ENCODE measurements around the gene CDK17.

The CDK17 gene

GRCh38 chr12:96234591-96235483 is 165.4 kb downstream of the CDK17 start:
- TF ChIP-seq EGR1 (IDR thresholded peaks at IDR 0.05): no peak
- TF ChIP-seq REST (IDR thresholded peaks at IDR 0.05; ENCODE audit: low read depth): no peak
- no peak for TF ChIP-seq FOXM1 (IDR thresholded peaks at IDR 0.05; ENCODE audit: borderline replicate concordance, low read depth)
- no peak for TF ChIP-seq NFIC (IDR thresholded peaks at IDR 0.05)
- no peak for TF ChIP-seq TCF12 (IDR thresholded peaks at IDR 0.05; ENCODE audit: low read depth)
- no peak for TF ChIP-seq TAF1 (IDR thresholded peaks at IDR 0.05; ENCODE audit: low read depth)
- TF ChIP-seq EP300 (IDR thresholded peaks at IDR 0.05; ENCODE audit: borderline replicate concordance): no peak

DNA sequence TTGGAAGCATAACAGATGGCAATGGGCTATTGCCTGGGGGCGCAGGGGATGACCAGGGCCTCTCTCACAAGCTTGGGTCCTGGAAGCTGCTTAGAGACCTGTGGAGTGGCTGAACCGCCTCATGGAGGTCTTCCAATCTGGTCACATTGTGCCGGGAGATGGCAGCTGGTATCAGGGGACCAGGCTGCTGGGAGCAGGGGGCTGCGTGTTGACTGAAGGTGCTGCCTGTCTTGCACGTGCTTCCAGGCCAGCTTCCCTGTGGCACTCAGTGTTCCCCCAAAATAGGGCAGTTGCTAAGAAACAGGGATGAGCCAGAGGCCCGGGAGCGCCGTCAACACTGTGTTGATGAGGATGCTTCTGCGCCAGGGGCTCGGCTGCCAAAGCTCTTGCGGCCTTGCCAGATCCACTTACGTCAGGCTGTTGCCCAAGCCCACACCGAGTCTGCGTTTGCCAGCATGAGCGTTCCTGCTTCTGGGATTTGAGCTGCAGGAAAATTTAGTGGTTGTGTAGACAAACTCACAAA is 166.2 kb downstream of the CDK17 start:
- TF ChIP-seq RAD21 (IDR thresholded peaks at IDR 0.05; ENCODE audit: low read depth) (no peak), EP300 (IDR thresholded peaks at IDR 0.05; ENCODE audit: borderline replicate concordance) (no peak), TCF12 (IDR thresholded peaks at IDR 0.05; ENCODE audit: low read depth) (no peak), CREB1 (IDR thresholded peaks at IDR 0.05; ENCODE audit: low read depth) (no peak), TEAD4 (IDR thresholded peaks at IDR 0.05) (no peak), FOXM1 (IDR thresholded peaks at IDR 0.05; ENCODE audit: borderline replicate concordance, low read depth) (no peak), REST (IDR thresholded peaks at IDR 0.05; ENCODE audit: low read depth) (no peak), MAX (IDR thresholded peaks at IDR 0.05) (no peak), NFIC (IDR thresholded peaks at IDR 0.05) (no peak), EGR1 (IDR thresholded peaks at IDR 0.05) (no peak), CEBPB (IDR thresholded peaks at IDR 0.05) (no peak), ZBTB7A (IDR thresholded peaks at IDR 0.05; ENCODE audit: low read depth) (no peak), YY1 (IDR thresholded peaks at IDR 0.05; ENCODE audit: low read depth) (no peak), TAF1 (IDR thresholded peaks at IDR 0.05; ENCODE audit: low read depth) (no peak), USF1 (IDR thresholded peaks at IDR 0.05) (no peak)

DNA sequence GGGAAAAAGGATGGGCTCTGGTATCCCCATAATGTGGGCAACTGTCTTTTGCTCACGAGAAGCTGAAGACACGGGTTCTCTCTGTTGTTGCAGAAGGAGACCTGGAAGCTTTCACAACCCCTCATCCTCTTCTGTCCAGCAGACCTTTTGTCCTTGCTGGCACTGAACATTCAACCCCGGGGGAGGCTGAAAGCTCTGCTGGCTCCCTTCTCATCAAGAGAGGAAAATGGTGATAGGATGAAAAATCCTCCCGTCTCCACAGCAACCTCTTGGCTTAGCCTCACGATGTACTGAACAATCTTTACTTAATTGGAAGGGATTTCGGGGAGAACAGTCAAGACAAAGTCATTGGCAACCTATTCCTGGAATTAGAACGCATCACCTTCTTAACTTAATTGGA is 167.1 kb downstream of the CDK17 start:
- TF ChIP-seq ZBTB7A (IDR thresholded peaks at IDR 0.05; ENCODE audit: low read depth): no peak
- no peak for TF ChIP-seq TAF1 (IDR thresholded peaks at IDR 0.05; ENCODE audit: low read depth)

DNA sequence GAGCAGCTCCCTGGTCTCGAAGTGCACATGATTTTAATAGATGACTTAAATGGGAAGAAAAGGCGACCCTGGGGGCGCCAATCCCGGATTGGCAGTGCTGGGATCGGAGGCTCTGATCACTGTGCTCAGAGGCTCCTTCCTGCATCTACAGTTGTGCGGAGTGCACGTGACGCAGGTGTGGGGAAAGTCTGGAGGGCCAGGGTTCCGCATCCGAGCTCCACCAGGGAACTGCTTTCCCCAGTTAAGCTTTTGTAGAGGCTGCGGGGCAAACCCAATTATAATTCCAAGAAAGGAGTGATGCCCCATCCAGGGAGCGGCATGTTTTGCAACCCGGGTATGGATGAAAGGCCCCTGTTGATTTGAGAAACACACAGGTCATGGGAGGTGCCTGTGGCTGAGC is 169.6 kb downstream of the CDK17 start:
- TF ChIP-seq NFIC (IDR thresholded peaks at IDR 0.05) (no peak), FOXM1 (IDR thresholded peaks at IDR 0.05; ENCODE audit: borderline replicate concordance, low read depth) (no peak), RAD21 (IDR thresholded peaks at IDR 0.05; ENCODE audit: low read depth) (no peak), ZBTB7A (IDR thresholded peaks at IDR 0.05; ENCODE audit: low read depth) (no peak), CEBPB (IDR thresholded peaks at IDR 0.05) (no peak), EP300 (IDR thresholded peaks at IDR 0.05; ENCODE audit: borderline replicate concordance) (no peak), REST (IDR thresholded peaks at IDR 0.05; ENCODE audit: low read depth) (no peak), TAF1 (IDR thresholded peaks at IDR 0.05; ENCODE audit: low read depth) (no peak), USF1 (IDR thresholded peaks at IDR 0.05) (no peak)
